Adrenal gland (tissue), 12 donors: ENCODE data around the gene MICU1. TPM values are rescaled to one million over a fixed set of nuclear protein-coding genes. Genes with fewer than 3 reads are reported as not detected.
"Not testable (repeated sequence)": the region's sequence is repeated elsewhere in the genome, so short reads cannot be mapped to it uniquely, and the experiment has no call there.

Source experiments
- DNase-seq, 7 donors: peaks; one replicate each; pipeline ENCODE4 v3.0.0-alpha.2; 2019 to 2020
- H3K27ac ChIP-seq, 5 donors: fragments of 200-600 bp; sonication (generic) in 4 of 5; 1 replicate in 3 of 5; 2 replicates in 2 of 5; pipeline versions ENCODE4 v1.5.1 to v1.8.0; 2016 to 2020; ENCODE audit warnings: mild to moderate bottlenecking in 1 of 5
- H3K27me3 ChIP-seq: fragments of 200-600 bp; 2 replicates; pipeline ENCODE4 v1.8.0; 2021
- H3K36me3 ChIP-seq, 2 donors: fragments of 200-600 bp; replicated peaks in 1 of 2; 1 replicate in 1 of 2; 2 replicates in 1 of 2; pipeline versions ENCODE4 v1.5.1 to v1.8.0; 2018 to 2022
- H3K4me1 ChIP-seq, 2 donors: fragments of 200-600 bp; replicated peaks in 1 of 2; 1 replicate in 1 of 2; 2 replicates in 1 of 2; pipeline versions ENCODE4 v1.5.1 to v1.8.0; 2018 to 2021
- H3K4me3 ChIP-seq, 4 donors: fragments of 200-600 bp; sonication (generic) in 3 of 4; one replicate each; pipeline ENCODE4 v1.5.1; 2016 to 2018
- H3K9me3 ChIP-seq, 3 donors: fragments of 200-600 bp; sonication (generic) in 1 of 3; replicated peaks in 1 of 3; 1 replicate in 2 of 3; 2 replicates in 1 of 3; pipeline versions ENCODE4 v1.5.1 to v1.8.0; 2016 to 2021
- POLR2A ChIP-seq, 2 donors: fragments of 450-650 bp; IDR thresholded peaks; one replicate each; pipeline ENCODE4 v1.6.1; 2017; ENCODE audit warnings: antibody characterized with exemption in 2 of 2, mild to moderate bottlenecking in 2 of 2, moderate library complexity in 1 of 2
- WGBS, 4 donors: extraction: QIAGEN DNeasy Blood & Tissue Kit in 2 of 4; methylation state at CpG; one replicate each; pipeline versions ENCODE4 v1.1.5 to v1.1.7; 2013 to 2017; 5-methylcytosine and 5-hydroxymethylcytosine counted together
- intact Hi-C, 2 donors: fragments of 100-400 bp; cut with DNase I; formaldehyde crosslinking; loops; one replicate each; pipeline versions ENCODE4 v1.14.1 to v1.15.0; 2022 to 2023
- polyA plus RNA-seq, 3 donors: library from polyadenylated mRNA; stranded (reverse); fragments of 200-250 nt in 2 of 3; fragments of 350-450 nt in 1 of 3; fragmentation: Illumina TruSeq in 1 of 3; extraction: RNeasy Lipid Tissue Mini Kit (QIAGEN cat#74804) in 1 of 3; gene quantifications; one replicate each; pipeline ENCODE4 v1.2.3, GENCODE V29; 2013 to 2014
- total RNA-seq, 9 donors: library from RNA; depleted of rRNA in 4 of 9; stranded (reverse); fragments of >200 nt in 4 of 9; fragments of 120-200 nt in 1 of 9; fragmentation: NEBNext Ultra II Directional in 1 of 9; extraction: Animal tissue kit (Norgen Biotek cat#: 25700) in 1 of 9; gene quantifications; one replicate each; pipeline versions ENCODE4 v1.1.0 to v1.2.4, GENCODE V29; 2013 to 2023
- TF ChIP-seq, protein P1 (sequence below), 6 experiments: fragments of 450-650 bp in 4 of 6; fragments of 200-600 bp in 2 of 6; sonication (generic) in 1 of 6; IDR thresholded peaks; 1 replicate in 5 of 6; 2 replicates in 1 of 6; pipeline versions ENCODE4 v1.5.1 to v1.8.0; 2016 to 2021; ENCODE audit warnings: antibody characterized with exemption in 6 of 6, mild to moderate bottlenecking in 2 of 6, moderate library complexity in 1 of 6
- donor health status: healthy with polysubstance abuse.
- donor health status: Bipolar disorder and iron deficiency.
- donor health status: DM: yes; HTN: yes; CAD: no.
- donor health status: DM: no; HTN: no; CAD: no.
- donor health status: DM: no; HTN: no; CAD: no.
- donor health status: DM: yes; HTN: yes; CAD: no.

Gene MICU1
- total and polyA plus RNA-seq, 12 donors, result 56.5 to 122 (median 90.2) TPM

DNA sequence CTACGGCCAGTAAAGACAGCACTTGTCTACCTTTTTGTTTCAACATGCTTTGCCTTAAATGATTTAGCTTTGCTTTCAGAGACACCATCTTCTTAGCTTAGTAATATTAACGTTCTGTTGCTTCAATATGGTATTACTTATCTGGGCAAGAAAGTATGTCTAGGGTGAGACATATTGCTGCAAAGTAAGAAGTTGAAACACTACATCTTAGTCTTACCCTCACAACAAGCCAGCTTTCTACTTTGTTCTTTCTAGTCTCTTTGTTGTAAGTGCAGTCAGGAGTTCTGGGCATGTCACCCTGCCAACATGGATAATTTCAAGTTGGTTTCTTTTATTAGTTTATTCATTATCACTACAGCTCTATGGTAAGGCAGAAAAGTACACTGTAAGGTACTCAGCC is 148.4 kb downstream of the MICU1 start:
- Histone ChIP-seq H3K27ac (no peak overlapping the region), H3K36me3 (peaks cover 0 to 6% of the 10 kb centered on the region in 2 donors), H3K4me1 (no peaks in the 10 kb centered on the region), H3K9me3 (no peaks in the 10 kb centered on the region), H3K4me3 (no peak overlapping the region), H3K27me3 (no peaks in the 10 kb centered on the region)
- intact Hi-C loops, result no loop called here
- WGBS, 4 donors, result 90 to 93% (median 91%) methylated on average over 2 of the region's 2 CpGs
- TF ChIP-seq POLR2A (IDR thresholded peaks at IDR 0.05), result no peak
- TF ChIP-seq, protein P1, sequence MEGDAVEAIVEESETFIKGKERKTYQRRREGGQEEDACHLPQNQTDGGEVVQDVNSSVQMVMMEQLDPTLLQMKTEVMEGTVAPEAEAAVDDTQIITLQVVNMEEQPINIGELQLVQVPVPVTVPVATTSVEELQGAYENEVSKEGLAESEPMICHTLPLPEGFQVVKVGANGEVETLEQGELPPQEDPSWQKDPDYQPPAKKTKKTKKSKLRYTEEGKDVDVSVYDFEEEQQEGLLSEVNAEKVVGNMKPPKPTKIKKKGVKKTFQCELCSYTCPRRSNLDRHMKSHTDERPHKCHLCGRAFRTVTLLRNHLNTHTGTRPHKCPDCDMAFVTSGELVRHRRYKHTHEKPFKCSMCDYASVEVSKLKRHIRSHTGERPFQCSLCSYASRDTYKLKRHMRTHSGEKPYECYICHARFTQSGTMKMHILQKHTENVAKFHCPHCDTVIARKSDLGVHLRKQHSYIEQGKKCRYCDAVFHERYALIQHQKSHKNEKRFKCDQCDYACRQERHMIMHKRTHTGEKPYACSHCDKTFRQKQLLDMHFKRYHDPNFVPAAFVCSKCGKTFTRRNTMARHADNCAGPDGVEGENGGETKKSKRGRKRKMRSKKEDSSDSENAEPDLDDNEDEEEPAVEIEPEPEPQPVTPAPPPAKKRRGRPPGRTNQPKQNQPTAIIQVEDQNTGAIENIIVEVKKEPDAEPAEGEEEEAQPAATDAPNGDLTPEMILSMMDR (IDR thresholded peaks at IDR 0.05), result no peak
- DNase-seq, result no peak

DNA sequence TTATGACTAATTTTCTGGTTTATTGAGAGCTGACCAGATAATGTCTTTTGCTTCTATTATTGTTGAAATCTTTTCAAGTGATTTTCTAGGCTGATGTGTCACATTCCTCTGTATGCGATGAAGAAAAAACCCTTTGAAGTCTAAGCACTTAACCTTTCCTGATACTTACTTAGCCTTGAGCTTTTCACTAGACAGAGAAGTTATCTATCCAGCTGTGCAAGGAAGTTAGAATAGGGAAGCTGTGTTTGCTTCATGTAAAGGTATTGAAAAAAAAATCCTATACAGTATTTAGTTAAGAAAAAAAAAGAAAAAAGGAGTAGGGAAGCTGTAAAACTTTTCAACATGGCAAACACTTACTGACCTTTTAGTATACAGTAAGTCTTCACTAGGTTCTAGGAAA is 153.6 kb downstream of the MICU1 start:
- Histone ChIP-seq H3K4me3 (no peak overlapping the region), H3K27ac (no peak overlapping the region), H3K9me3 (no peaks in the 10 kb centered on the region), H3K36me3 (peaks cover 0 to 6% of the 10 kb centered on the region in 2 donors), H3K4me1 (no peaks in the 10 kb centered on the region), H3K27me3 (no peaks in the 10 kb centered on the region)
- 39 to 56% (median 48%) methylated on average over 1 of the region's 1 CpG for WGBS, 4 donors
- intact Hi-C loops, result no loop called here
- no peak for TF ChIP-seq POLR2A (IDR thresholded peaks at IDR 0.05)
- TF ChIP-seq, protein P1 (IDR thresholded peaks at IDR 0.05), result no peak
- no peak for DNase-seq

GRCh38 chr10:72470666-72471065 is 155.2 kb downstream of the MICU1 start:
- 94 to 100% (median 95%) methylated on average over 1 of the region's 1 CpG for WGBS, 4 donors
- H3K27ac ChIP-seq, result no peak overlapping the region
- no peaks in the 10 kb centered on the region for H3K4me1 ChIP-seq
- H3K36me3 ChIP-seq, result peaks cover 0 to 6% of the 10 kb centered on the region in 2 donors
- DNase-seq, result no peak
- H3K4me3 ChIP-seq, result no peak overlapping the region
- intact Hi-C loops, result no loop called here
- TF ChIP-seq POLR2A (IDR thresholded peaks at IDR 0.05), result no peak
- TF ChIP-seq, protein P1 (IDR thresholded peaks at IDR 0.05), result no peak
- H3K27me3 ChIP-seq, result no peaks in the 10 kb centered on the region
- H3K9me3 ChIP-seq, result no peaks in the 10 kb centered on the region

DNA sequence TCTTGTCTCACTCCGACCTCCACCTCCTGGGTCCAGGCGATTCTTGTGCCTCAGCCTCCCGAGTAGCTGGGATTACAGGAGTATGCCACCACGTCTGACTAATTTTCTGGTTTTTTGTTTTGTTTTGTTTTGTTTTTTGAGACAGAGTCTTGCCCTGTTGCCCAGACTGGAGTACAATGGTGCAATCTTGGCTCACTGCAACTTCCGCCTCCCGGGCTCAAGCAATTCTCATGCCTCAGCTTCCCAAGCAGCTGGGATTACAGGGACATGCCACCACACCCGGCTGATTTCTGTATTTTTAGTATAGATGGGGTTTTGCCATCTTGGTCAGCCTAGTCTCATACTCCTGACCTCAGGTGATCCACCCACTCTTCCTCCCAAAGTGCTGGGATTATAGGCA is 158.8 kb downstream of the MICU1 start:
- H3K9me3 ChIP-seq, H3K36me3 ChIP-seq, H3K4me3 ChIP-seq, H3K4me1 ChIP-seq, intact Hi-C loops, DNase-seq, H3K27ac ChIP-seq, H3K27me3 ChIP-seq: not testable (repeated sequence)
- WGBS, 4 donors, result 89 to 97% (median 95%) methylated on average over 7 of the region's 7 CpGs

- TF ChIP-seq, protein P1 (IDR thresholded peaks at IDR 0.05), result no peak
- TF ChIP-seq POLR2A (IDR thresholded peaks at IDR 0.05), result no peak
- H3K9me3 ChIP-seq, result no peaks in the 10 kb centered on the region
- no peak overlapping the region for H3K27ac ChIP-seq
- intact Hi-C loops, result no loop called here
- no peak for DNase-seq
- H3K27me3 ChIP-seq, result no peaks in the 10 kb centered on the region
- WGBS, 4 donors, result 76 to 98% (median 89%) methylated on average over 4 of the region's 4 CpGs
- H3K4me1 ChIP-seq, result peaks cover 0 to 3% of the 10 kb centered on the region in 2 donors
- no peak overlapping the region for H3K4me3 ChIP-seq
- no peaks in the 10 kb centered on the region for H3K36me3 ChIP-seq
Observed at GRCh38 chr10:72466018-72466417, 159.9 kb downstream of the MICU1 start.
